Ishikawa (cell line): ENCODE measurements around the gene NUMB.

Experiments
- CEBPB ChIP-seq: IDR thresholded peaks from 2 replicates; pipeline ENCODE4 v1.6.1; 2012
- CREB1 ChIP-seq: IDR thresholded peaks from 2 replicates; pipeline ENCODE4 v1.6.1; 2012; ENCODE audit warnings: low read depth
- EP300 ChIP-seq: IDR thresholded peaks from 2 replicates; pipeline ENCODE4 v1.6.1; 2012; ENCODE audit warnings: borderline replicate concordance
- RAD21 ChIP-seq: IDR thresholded peaks from 2 replicates; pipeline ENCODE4 v1.6.1; 2012; ENCODE audit warnings: low read depth
- REST ChIP-seq: IDR thresholded peaks from 2 replicates; pipeline ENCODE4 v1.6.1; 2012; ENCODE audit warnings: low read depth, mild to moderate bottlenecking
- TAF1 ChIP-seq: IDR thresholded peaks from 2 replicates; pipeline ENCODE4 v1.6.1; 2012; ENCODE audit warnings: low read depth, mild to moderate bottlenecking

GRCh38 chr14:73251516-73252215 is 206.7 kb downstream of the NUMB start:
- TF ChIP-seq CEBPB, result no peak
- TF ChIP-seq RAD21, result no peak
- TF ChIP-seq EP300, result no peak
- TF ChIP-seq CREB1, result no peak
- TF ChIP-seq REST, result no peak
- TF ChIP-seq TAF1, result no peak
